H9 (cell line): ENCODE data around the gene MACROD1. TPM values are rescaled to one million over a fixed set of nuclear protein-coding genes. Genes with fewer than 3 reads are reported as not detected.

Experiments used
- DNase-seq: peaks from one replicate; pipeline ENCODE4 v3.0.0-alpha.2; 2017
- H2AFZ ChIP-seq: one replicate; pipeline ENCODE4 v1.6.1; 2013; ENCODE audit warnings: mild to moderate bottlenecking, low read length, control low read depth, moderate library complexity
- H2AK5ac ChIP-seq: 2 replicates; pipeline ENCODE4 v1.6.1; 2013; ENCODE audit warnings: low read length, control low read depth, mixed read lengths; ENCODE audit not compliant: insufficient read length
- H2BK120ac ChIP-seq: one replicate; pipeline ENCODE4 v1.6.1; 2013; ENCODE audit warnings: low read depth, mild to moderate bottlenecking, low read length, control low read depth, inconsistent platforms; ENCODE audit not compliant: poor library complexity, severe bottlenecking
- H2BK12ac ChIP-seq: 2 replicates; pipeline ENCODE4 v1.6.1; 2013; ENCODE audit warnings: low read length, control low read depth, mixed read lengths, low read depth; ENCODE audit not compliant: insufficient read length
- H2BK15ac ChIP-seq: 2 replicates; pipeline ENCODE4 v1.6.1; 2013; ENCODE audit warnings: low read depth, low read length, control low read depth
- H2BK20ac ChIP-seq: one replicate; pipeline ENCODE4 v1.6.1; 2013; ENCODE audit warnings: low read depth, mild to moderate bottlenecking, low read length, control low read depth, inconsistent platforms; ENCODE audit not compliant: poor library complexity, severe bottlenecking
- H2BK5ac ChIP-seq: 2 replicates; pipeline ENCODE4 v1.6.1; 2013; ENCODE audit warnings: low read length, control low read depth, mixed read lengths; ENCODE audit not compliant: insufficient read length
- H3K14ac ChIP-seq: 2 replicates; pipeline ENCODE4 v1.6.1; 2013; ENCODE audit warnings: low read length, control low read depth; ENCODE audit not compliant: insufficient read depth
- H3K18ac ChIP-seq: 2 replicates; pipeline ENCODE4 v1.6.1; 2013; ENCODE audit warnings: low read depth, mild to moderate bottlenecking, mixed read lengths, low read length, control low read depth; ENCODE audit not compliant: insufficient read length
- H3K23ac ChIP-seq: 2 replicates; pipeline ENCODE4 v1.6.1; 2013; ENCODE audit warnings: low read length, control low read depth, mixed read lengths, low read depth; ENCODE audit not compliant: insufficient read length
- H3K23me2 ChIP-seq: 2 replicates; pipeline ENCODE4 v1.6.1; 2013; ENCODE audit warnings: low read depth, mild to moderate bottlenecking, mixed read lengths, low read length, control low read depth; ENCODE audit not compliant: insufficient read length, poor library complexity, severe bottlenecking
- H3K27ac ChIP-seq: 2 replicates; pipeline ENCODE4 v1.5.1; 2013; ENCODE audit warnings: low read length, control low read depth, mixed read lengths, low read depth; ENCODE audit not compliant: insufficient read length
- H3K27me3 ChIP-seq: 2 replicates; pipeline ENCODE4 v1.6.1; 2013; ENCODE audit warnings: low read length, control low read depth, inconsistent platforms; ENCODE audit not compliant: insufficient read depth
- H3K4ac ChIP-seq: 2 replicates; pipeline ENCODE4 v1.6.1; 2013; ENCODE audit warnings: low read depth, mild to moderate bottlenecking, control low read depth, inconsistent platforms, low read length, moderate library complexity
- H3K4me1 ChIP-seq: 2 replicates; pipeline ENCODE4 v1.6.1; 2013; ENCODE audit warnings: low read length, control low read depth, inconsistent platforms; ENCODE audit not compliant: insufficient read depth
- H3K4me2 ChIP-seq: 2 replicates; pipeline ENCODE4 v1.6.1; 2013; ENCODE audit warnings: low read length, control low read depth, mixed read lengths; ENCODE audit not compliant: insufficient read length, insufficient read depth
- H3K56ac ChIP-seq: 2 replicates; pipeline ENCODE4 v1.6.1; 2013; ENCODE audit warnings: low read depth, mild to moderate bottlenecking, mixed read lengths, low read length, control low read depth; ENCODE audit not compliant: insufficient read length
- H3K79me1 ChIP-seq: 2 replicates; pipeline ENCODE4 v1.6.1; 2013; ENCODE audit warnings: low read depth, mild to moderate bottlenecking, moderate library complexity, low read length, control low read depth, inconsistent platforms; ENCODE audit not compliant: insufficient read depth, poor library complexity, severe bottlenecking
- H3K79me2 ChIP-seq: 2 replicates; pipeline ENCODE4 v1.6.1; 2013; ENCODE audit warnings: low read length, control low read depth, inconsistent platforms; ENCODE audit not compliant: insufficient read depth
- H3K9ac ChIP-seq: 2 replicates; pipeline ENCODE4 v1.6.1; 2013; ENCODE audit warnings: low read length, control low read depth, mixed read lengths; ENCODE audit not compliant: insufficient read length; ENCODE audit errors: extremely low read depth
- H3K9me3 ChIP-seq: one replicate; pipeline ENCODE4 v1.6.1; 2013; ENCODE audit warnings: low read depth, low read length, inconsistent platforms; ENCODE audit not compliant: control insufficient read depth
- H3T11ph ChIP-seq: one replicate; pipeline ENCODE4 v1.6.1; 2013; ENCODE audit warnings: mild to moderate bottlenecking, low read length, control low read depth, inconsistent platforms
- H4K20me1 ChIP-seq: one replicate; pipeline ENCODE4 v1.6.1; 2013; ENCODE audit not compliant: control insufficient read depth, insufficient read length, insufficient read depth
- H4K5ac ChIP-seq: 2 replicates; pipeline ENCODE4 v1.6.1; 2013; ENCODE audit warnings: low read depth, mild to moderate bottlenecking, mixed read lengths, low read length, control low read depth; ENCODE audit not compliant: insufficient read length
- H4K8ac ChIP-seq: replicated peaks from 2 replicates; pipeline ENCODE4 v1.6.1; 2013; ENCODE audit warnings: low read length, control low read depth, mixed read lengths, low read depth; ENCODE audit not compliant: insufficient read length
- H4K91ac ChIP-seq: 2 replicates; pipeline ENCODE4 v1.6.1; 2013; ENCODE audit warnings: low read depth, mild to moderate bottlenecking, moderate library complexity, mixed read lengths, low read length, control low read depth; ENCODE audit not compliant: insufficient read length
- H3K27ac Mint-ChIP-seq, 3 experiments: 2 replicates in 2 of 3; 3 replicates in 1 of 3; pipeline ENCODE4 v1.8.0; 2020 to 2021; ENCODE audit warnings: mixed read lengths in 3 of 3, mild to moderate bottlenecking in 1 of 3, moderate library complexity in 1 of 3
- H3K27me3 Mint-ChIP-seq: 2 replicates; pipeline ENCODE4 v1.8.0; 2021; ENCODE audit warnings: low read depth, mild to moderate bottlenecking, moderate library complexity, mixed read lengths
- H3K36me3 Mint-ChIP-seq, 3 experiments: 2 replicates in 2 of 3; 3 replicates in 1 of 3; pipeline ENCODE4 v1.8.0; 2020 to 2021; ENCODE audit warnings: low read depth in 3 of 3, mixed read lengths in 3 of 3; ENCODE audit not compliant: insufficient read depth in 1 of 3
- H3K4me1 Mint-ChIP-seq, 2 experiments: 2 replicates each; pipeline ENCODE4 v1.8.0; 2020; ENCODE audit warnings: mixed read lengths in 2 of 2
- H3K4me3 Mint-ChIP-seq, 2 experiments: 2 replicates in 1 of 2; 3 replicates in 1 of 2; pipeline ENCODE4 v1.8.0; 2020 to 2021; ENCODE audit warnings: mild to moderate bottlenecking in 2 of 2, mixed read lengths in 2 of 2, moderate library complexity in 1 of 2
- H3K9me3 Mint-ChIP-seq, 2 experiments: 2 replicates in 1 of 2; 3 replicates in 1 of 2; pipeline ENCODE4 v1.8.0; 2020; ENCODE audit warnings: mild to moderate bottlenecking in 2 of 2, mixed read lengths in 2 of 2, moderate library complexity in 1 of 2
- CTCF ChIP-seq: fragments of 200-600 bp; sonication (generic); conservative IDR thresholded peaks from 3 replicates; pipeline ENCODE4 v1.8.0; 2021; ENCODE audit warnings: antibody characterized with exemption, mild to moderate bottlenecking
- WGBS: extraction: QIAGEN DNeasy Blood & Tissue Kit; methylation state at CpG from one replicate; pipeline ENCODE4 v1.1.7; 2013; ENCODE audit warnings: missing lambda C conversion rate, low lambda C conversion rate, mixed read lengths; ENCODE audit not compliant: insufficient read length; ENCODE audit errors: extremely low coverage; 5-methylcytosine and 5-hydroxymethylcytosine counted together
- total RNA-seq: library from RNA; stranded (reverse); gene quantifications from 2 replicates; pipeline ENCODE4 v1.2.1, GENCODE V29; 2021

The MACROD1 gene
- total RNA-seq, 1 experiment from 2014 or later = 21.2 TPM

- no peaks in the 10 kb centered on the region for H3K23me2 ChIP-seq
- H2AFZ ChIP-seq = no peak overlapping the region
- no peaks in the 10 kb centered on the region for H3K27me3 ChIP-seq
- no peak overlapping the region for H2BK120ac ChIP-seq
- no peak overlapping the region for H3K14ac ChIP-seq
- no peaks in the 10 kb centered on the region for H4K20me1 ChIP-seq
- no peak overlapping the region for H3K23ac ChIP-seq
- no peak overlapping the region for H2BK5ac ChIP-seq
- no peak overlapping the region for H4K5ac ChIP-seq
- no peaks in the 10 kb centered on the region for H3K9me3 ChIP-seq
- H3K18ac ChIP-seq = no peak overlapping the region
- Mint-ChIP-seq H3K9me3 (no peaks in the 10 kb centered on the region), H3K27me3 (peaks cover 44% of the 10 kb centered on the region), H3K4me1 (peaks cover 59 to 81% of the 10 kb centered on the region in 2 experiments), H3K36me3 (no peaks in the 10 kb centered on the region; a peak in 3 of 7 replicates), H3K27ac (peak overlapping the region; percentile 34 to 88 (median 84); a peak in 5 of 7 replicates), H3K4me3 (peak overlapping the region in 1 of 2 experiments; percentile 60; a peak in 2 of 5 replicates)
- H4K8ac ChIP-seq = no peak overlapping the region
- H3K56ac ChIP-seq = no peak overlapping the region
- no peak overlapping the region for H3K27ac ChIP-seq
- peaks cover 2% of the 10 kb centered on the region; the same call in 1 of the 2 replicates for H3K4me1 ChIP-seq
- H3K4me2 ChIP-seq = no peak overlapping the region
- H2BK12ac ChIP-seq = no peak overlapping the region
- no peak overlapping the region for H2AK5ac ChIP-seq
- H2BK15ac ChIP-seq = no peak overlapping the region
- H3K79me2 ChIP-seq = no peaks in the 10 kb centered on the region
- peak; percentile 85 for DNase-seq
- whole genome bisulfite sequencing = no CpG with 5 or more reads among the region's 4 CpGs
- no peak overlapping the region for H2BK20ac ChIP-seq
- H3K9ac ChIP-seq = no peak overlapping the region
- H4K91ac ChIP-seq = no peak overlapping the region
- H3K4ac ChIP-seq = no peak overlapping the region
- H3T11ph ChIP-seq = no peak overlapping the region
- no peak for TF ChIP-seq CTCF
- no peaks in the 10 kb centered on the region for H3K79me1 ChIP-seq
Measured at GRCh38 chr11:64025205-64025604, 140.7 kb downstream of the MACROD1 start.
